Neural progenitor cell (in vitro differentiated cells): ENCODE data around the gene ZSCAN30.

ENCODE experiments used
- EZH2 ChIP-seq: fragments of 200-600 bp; sonication (generic); IDR thresholded peaks from 2 replicates; pipeline ENCODE4 v1.6.1; 2017; ENCODE audit warnings: antibody characterized with exemption, mild to moderate bottlenecking, moderate library complexity
- EZH2phosphoT487 ChIP-seq: fragments of 200-600 bp; sonication (generic); IDR thresholded peaks from 2 replicates; pipeline ENCODE4 v1.6.1; 2017; ENCODE audit warnings: antibody characterized with exemption
- TF ChIP-seq, protein P1 (sequence below): fragments of 200-600 bp; sonication (generic); IDR thresholded peaks from 2 replicates; pipeline ENCODE4 v1.5.1; 2017; ENCODE audit warnings: antibody characterized with exemption, mild to moderate bottlenecking

DNA sequence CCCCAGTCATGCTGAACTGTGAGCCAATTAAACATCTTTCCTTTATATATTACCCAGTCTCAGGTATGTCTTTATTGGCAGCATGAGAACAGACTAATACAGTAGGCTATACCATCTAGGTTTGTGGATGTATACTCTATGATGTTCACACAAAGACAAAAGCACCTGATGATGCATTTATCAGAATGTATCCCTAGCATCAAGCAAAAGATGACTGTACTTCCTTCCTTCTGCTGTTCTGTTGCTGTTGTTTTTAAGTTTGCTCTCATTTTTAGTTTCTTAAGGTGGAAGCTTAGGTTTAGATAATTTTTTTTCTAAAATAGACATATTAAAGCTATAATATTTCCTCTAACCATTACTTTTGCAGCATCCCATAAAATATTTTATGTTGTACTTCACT, 12.4 kb downstream of the ZSCAN30 start:
- TF ChIP-seq EZH2phosphoT487 (no peak), EZH2 (no peak)
- TF ChIP-seq, protein P1, sequence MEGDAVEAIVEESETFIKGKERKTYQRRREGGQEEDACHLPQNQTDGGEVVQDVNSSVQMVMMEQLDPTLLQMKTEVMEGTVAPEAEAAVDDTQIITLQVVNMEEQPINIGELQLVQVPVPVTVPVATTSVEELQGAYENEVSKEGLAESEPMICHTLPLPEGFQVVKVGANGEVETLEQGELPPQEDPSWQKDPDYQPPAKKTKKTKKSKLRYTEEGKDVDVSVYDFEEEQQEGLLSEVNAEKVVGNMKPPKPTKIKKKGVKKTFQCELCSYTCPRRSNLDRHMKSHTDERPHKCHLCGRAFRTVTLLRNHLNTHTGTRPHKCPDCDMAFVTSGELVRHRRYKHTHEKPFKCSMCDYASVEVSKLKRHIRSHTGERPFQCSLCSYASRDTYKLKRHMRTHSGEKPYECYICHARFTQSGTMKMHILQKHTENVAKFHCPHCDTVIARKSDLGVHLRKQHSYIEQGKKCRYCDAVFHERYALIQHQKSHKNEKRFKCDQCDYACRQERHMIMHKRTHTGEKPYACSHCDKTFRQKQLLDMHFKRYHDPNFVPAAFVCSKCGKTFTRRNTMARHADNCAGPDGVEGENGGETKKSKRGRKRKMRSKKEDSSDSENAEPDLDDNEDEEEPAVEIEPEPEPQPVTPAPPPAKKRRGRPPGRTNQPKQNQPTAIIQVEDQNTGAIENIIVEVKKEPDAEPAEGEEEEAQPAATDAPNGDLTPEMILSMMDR = no peak
